GM08714 (cell line): ENCODE results near the gene GNB1L.
"Not testable (repeated sequence)": the region's sequence is repeated elsewhere in the genome, so short reads cannot be mapped to it uniquely, and the experiment has no call there.

ENCODE experiments used
- H3K4me3 ChIP-seq: fragments of 200-500 bp; sonication (Bioruptor generic); 2 replicates; pipeline ENCODE4 v1.5.1; 2014; ENCODE audit warnings: mild to moderate bottlenecking, low read length, inconsistent platforms
- ZNF274 ChIP-seq: IDR thresholded peaks from 2 replicates; pipeline ENCODE4 v1.6.1; 2012; ENCODE audit warnings: mild to moderate bottlenecking, low read depth, low read length

The GNB1L gene

GRCh38 chr22:19884161-19884953 is 29.7 kb upstream of the GNB1L start:
- TF ChIP-seq ZNF274, result no peak
- H3K4me3 ChIP-seq, result no peak overlapping the region

GRCh38 chr22:19883446-19883845 is 28.8 kb upstream of the GNB1L start:
- H3K4me3 ChIP-seq, result not testable (repeated sequence)

- no peak overlapping the region for H3K4me3 ChIP-seq
- no peak for TF ChIP-seq ZNF274
Measured at GRCh38 chr22:19882446-19883381, 28.0 kb upstream of the GNB1L start.

GRCh38 chr22:19880786-19881569 is 26.3 kb upstream of the GNB1L start:
- no peak for TF ChIP-seq ZNF274
- no peak overlapping the region for H3K4me3 ChIP-seq

- TF ChIP-seq ZNF274, result no peak
- H3K4me3 ChIP-seq, result no peak overlapping the region
Measured at GRCh38 chr22:19879992-19880785, 25.5 kb upstream of the GNB1L start.

GRCh38 chr22:19879643-19879991 is 24.9 kb upstream of the GNB1L start:
- no peak overlapping the region for H3K4me3 ChIP-seq
- TF ChIP-seq ZNF274, result no peak

- no peak for TF ChIP-seq ZNF274
- no peak overlapping the region for H3K4me3 ChIP-seq
Measured at GRCh38 chr22:19879246-19879570, 24.5 kb upstream of the GNB1L start.

GRCh38 chr22:19878461-19879245 is 24.0 kb upstream of the GNB1L start:
- no peak for TF ChIP-seq ZNF274

GRCh38 chr22:19877626-19878339 is 23.1 kb upstream of the GNB1L start:
- H3K4me3 ChIP-seq, result no peak overlapping the region
- TF ChIP-seq ZNF274, result no peak

More at GRCh38 chr22:19878461-19879245, 24.0 kb upstream of the GNB1L start:
- H3K4me3 ChIP-seq, result no peak overlapping the region

- H3K4me3 ChIP-seq, result no peak overlapping the region
- no peak for TF ChIP-seq ZNF274
Measured at GRCh38 chr22:19876941-19877625, 22.4 kb upstream of the GNB1L start.

- no peak overlapping the region for H3K4me3 ChIP-seq
- TF ChIP-seq ZNF274, result no peak
Measured at GRCh38 chr22:19876314-19876940, 21.8 kb upstream of the GNB1L start.
